ENCODE results near the gene ZNF146.

DNA sequence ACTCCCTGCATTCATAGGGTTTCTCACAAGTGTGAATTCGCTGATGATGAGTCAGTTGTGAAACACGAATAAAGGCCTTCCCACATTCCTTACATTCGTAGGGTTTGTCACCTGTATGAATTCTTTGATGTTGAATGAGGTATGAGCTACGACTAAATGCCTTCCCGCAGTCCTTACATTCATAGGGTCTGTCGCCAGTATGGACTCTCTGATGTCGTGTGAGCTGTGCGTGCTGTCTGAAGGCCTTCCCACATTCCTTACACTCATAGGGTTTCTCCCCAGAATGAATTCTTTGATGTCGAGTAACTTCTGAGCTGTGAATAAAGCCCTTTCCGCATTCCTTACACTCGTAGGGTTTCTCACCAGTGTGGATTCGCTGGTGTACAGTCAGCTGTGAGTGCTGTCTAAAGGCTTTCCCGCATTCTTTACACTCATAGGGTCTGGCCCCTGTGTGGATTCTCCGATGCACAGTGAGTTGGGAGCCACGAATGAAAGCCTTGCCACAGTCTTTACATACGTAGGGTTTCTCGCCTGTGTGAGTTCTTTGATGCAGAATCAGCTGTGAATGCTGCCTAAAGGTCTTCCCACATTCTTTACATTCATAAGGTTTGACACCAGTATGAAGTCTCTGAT is 32.2 kb upstream of the ZNF146 start:
- TF ChIP-seq, protein P1, sequence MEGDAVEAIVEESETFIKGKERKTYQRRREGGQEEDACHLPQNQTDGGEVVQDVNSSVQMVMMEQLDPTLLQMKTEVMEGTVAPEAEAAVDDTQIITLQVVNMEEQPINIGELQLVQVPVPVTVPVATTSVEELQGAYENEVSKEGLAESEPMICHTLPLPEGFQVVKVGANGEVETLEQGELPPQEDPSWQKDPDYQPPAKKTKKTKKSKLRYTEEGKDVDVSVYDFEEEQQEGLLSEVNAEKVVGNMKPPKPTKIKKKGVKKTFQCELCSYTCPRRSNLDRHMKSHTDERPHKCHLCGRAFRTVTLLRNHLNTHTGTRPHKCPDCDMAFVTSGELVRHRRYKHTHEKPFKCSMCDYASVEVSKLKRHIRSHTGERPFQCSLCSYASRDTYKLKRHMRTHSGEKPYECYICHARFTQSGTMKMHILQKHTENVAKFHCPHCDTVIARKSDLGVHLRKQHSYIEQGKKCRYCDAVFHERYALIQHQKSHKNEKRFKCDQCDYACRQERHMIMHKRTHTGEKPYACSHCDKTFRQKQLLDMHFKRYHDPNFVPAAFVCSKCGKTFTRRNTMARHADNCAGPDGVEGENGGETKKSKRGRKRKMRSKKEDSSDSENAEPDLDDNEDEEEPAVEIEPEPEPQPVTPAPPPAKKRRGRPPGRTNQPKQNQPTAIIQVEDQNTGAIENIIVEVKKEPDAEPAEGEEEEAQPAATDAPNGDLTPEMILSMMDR (optimal IDR thresholded peaks at IDR 0.05 in 1 of 3, IDR thresholded peaks at IDR 0.05 in 1 of 3, conservative IDR thresholded peaks at IDR 0.05 in 1 of 3; ENCODE audit: extremely low read depth in 1 of 3, insufficient read depth in 2 of 3, low read length in 3 of 3) = no peak
- TF ChIP-seq EZH2 (IDR thresholded peaks at IDR 0.05; ENCODE audit: low read length) = no peak

Data from keratinocyte (primary cell).